HG03432 (cell line): ENCODE results near the gene ADAMTS8.

Experiments used
- ATAC-seq: cut with Tn5 transposase; IDR thresholded peaks from one replicate; pipeline ENCODE4 v1.9.1; 2021; ENCODE audit warnings: mild to moderate bottlenecking, moderate library complexity; ENCODE audit not compliant: unreplicated experiment

The ADAMTS8 gene

GRCh38 chr11:130462931-130463330, 34.5 kb upstream of the ADAMTS8 start:
- ATAC-seq, result no peak

- ATAC-seq, result no peak
Measured at GRCh38 chr11:130462101-130462885, 33.9 kb upstream of the ADAMTS8 start.

- ATAC-seq, result no peak
Measured at GRCh38 chr11:130459521-130459920, 31.1 kb upstream of the ADAMTS8 start.

GRCh38 chr11:130458410-130458729, 30.0 kb upstream of the ADAMTS8 start:
- ATAC-seq, result no peak

- ATAC-seq, result no peak
Measured at GRCh38 chr11:130457623-130458409, 29.4 kb upstream of the ADAMTS8 start.

GRCh38 chr11:130456286-130456685, 27.9 kb upstream of the ADAMTS8 start:
- ATAC-seq, result no peak

GRCh38 chr11:130455483-130456127, 27.2 kb upstream of the ADAMTS8 start:
- ATAC-seq, result no peak

- no peak for ATAC-seq
Measured at GRCh38 chr11:130454491-130455252, 26.3 kb upstream of the ADAMTS8 start.

GRCh38 chr11:130452940-130453339, 24.5 kb upstream of the ADAMTS8 start:
- no peak for ATAC-seq

GRCh38 chr11:130452176-130452575, 23.8 kb upstream of the ADAMTS8 start:
- no peak for ATAC-seq

GRCh38 chr11:130451231-130452019, 23.0 kb upstream of the ADAMTS8 start:
- no peak for ATAC-seq

GRCh38 chr11:130449996-130450769, 21.8 kb upstream of the ADAMTS8 start:
- no peak for ATAC-seq

GRCh38 chr11:130449310-130449990, 21.0 kb upstream of the ADAMTS8 start:
- ATAC-seq, result no peak

GRCh38 chr11:130448416-130449309, 20.3 kb upstream of the ADAMTS8 start, which contains the start of gene ADAMTS15:
TSS of gene ADAMTS15 (plus strand) at chr11:130448645. CDS start at chr11:130448974, 329 bp downstream.
- ATAC-seq, result no peak

- no peak for ATAC-seq
Measured at GRCh38 chr11:130448039-130448415, 19.6 kb upstream of the ADAMTS8 start.

- no peak for ATAC-seq
Measured at GRCh38 chr11:130445788-130446187, 17.4 kb upstream of the ADAMTS8 start.

GRCh38 chr11:130442737-130443136, 14.3 kb upstream of the ADAMTS8 start:
- ATAC-seq, result no peak

GRCh38 chr11:130441719-130442118, 13.3 kb upstream of the ADAMTS8 start:
- ATAC-seq, result no peak
